HCT116 (cell line): ENCODE measurements around the gene CWH43.
"Not testable (repeated sequence)": the region's sequence is repeated elsewhere in the genome, so short reads cannot be mapped to it uniquely, and the experiment has no call there.

ENCODE experiments used
- EZH2phosphoT487 ChIP-seq: fragments of 200-600 bp; IDR thresholded peaks from 2 replicates; pipeline ENCODE4 v1.6.1; 2018; ENCODE audit warnings: antibody characterized with exemption, borderline replicate concordance
- POLR2A ChIP-seq: IDR thresholded peaks from 2 replicates; pipeline ENCODE4 v1.7.0; 2011; ENCODE audit warnings: borderline replicate concordance; ENCODE audit not compliant: insufficient read depth, insufficient read length; ENCODE audit errors: extremely low read depth
- ZBTB33 ChIP-seq: IDR thresholded peaks from 2 replicates; pipeline ENCODE4 v1.6.1; 2011; ENCODE audit warnings: mild to moderate bottlenecking, low read length, moderate library complexity; ENCODE audit not compliant: insufficient replicate concordance; ENCODE audit errors: extremely low read depth

GRCh38 chr4:49096627-49097026 lies 110.6 kb downstream of the CWH43 start:
- TF ChIP-seq ZBTB33, POLR2A, EZH2phosphoT487: not testable (repeated sequence)
